Lung (tissue), 12 donors: Measurements from ENCODE around the gene ABCG2. TPM values are rescaled to one million over a fixed set of nuclear protein-coding genes. Genes with fewer than 3 reads are reported as not detected.

Source experiments
- ATAC-seq: fragments of 200-7000 bp; cut with Tn5 transposase; one replicate; pipeline ENCODE4 v1.9.1; 2020; ENCODE audit warnings: moderate number of reproducible peaks; ENCODE audit not compliant: insufficient read depth, low FRiP score
- DNase-seq, 3 donors: peaks; one replicate each; pipeline ENCODE4 v3.0.0-alpha.2; 2013 to 2017
- H3K27ac ChIP-seq, 2 donors: one replicate each; pipeline ENCODE4 v1.5.1; 2013; ENCODE audit warnings: mild to moderate bottlenecking in 2 of 2, moderate library complexity in 2 of 2, control low read depth in 1 of 2, inconsistent platforms in 1 of 2, low read depth in 1 of 2, low read length in 1 of 2
- H3K27me3 ChIP-seq, 3 donors: one replicate each; pipeline ENCODE4 v1.5.1; 2013; ENCODE audit warnings: low read length in 2 of 3; ENCODE audit not compliant: control insufficient read depth in 3 of 3, insufficient read depth in 3 of 3
- H3K36me3 ChIP-seq, 4 donors: one replicate each; pipeline ENCODE4 v1.5.1; 2013; ENCODE audit warnings: low read length in 4 of 4, mild to moderate bottlenecking in 1 of 4, moderate library complexity in 1 of 4; ENCODE audit not compliant: control insufficient read depth in 4 of 4, insufficient read depth in 4 of 4
- H3K4me1 ChIP-seq, 5 donors: one replicate each; pipeline ENCODE4 v1.5.1; 2013; ENCODE audit warnings: low read length in 5 of 5, mild to moderate bottlenecking in 2 of 5, moderate library complexity in 1 of 5; ENCODE audit not compliant: control insufficient read depth in 5 of 5, insufficient read depth in 5 of 5
- H3K4me3 ChIP-seq: one replicate; pipeline ENCODE4 v1.5.1; 2013; ENCODE audit warnings: mild to moderate bottlenecking, control low read depth, moderate library complexity
- H3K9ac ChIP-seq, 2 donors: one replicate each; pipeline ENCODE4 v1.5.1; 2013; ENCODE audit warnings: low read length in 2 of 2, control low read depth in 1 of 2; ENCODE audit not compliant: insufficient read depth in 1 of 2
- H3K9me3 ChIP-seq, 4 donors: one replicate each; pipeline ENCODE4 v1.5.1; 2013; ENCODE audit warnings: low read length in 3 of 4, mild to moderate bottlenecking in 1 of 4, moderate library complexity in 1 of 4; ENCODE audit not compliant: control insufficient read depth in 4 of 4, insufficient read depth in 3 of 4
- CTCF ChIP-seq: IDR thresholded peaks from 2 replicates; pipeline ENCODE4 v1.5.1; 2012; ENCODE audit warnings: mild to moderate bottlenecking; ENCODE audit errors: control extremely low read depth, extremely low read depth
- WGBS, 2 donors: extraction: QIAGEN DNeasy Blood & Tissue Kit; methylation state at CpG; one replicate each; pipeline ENCODE4 v1.1.7; 2013; 5-methylcytosine and 5-hydroxymethylcytosine counted together
- polyA plus RNA-seq, 2 donors: library from polyadenylated mRNA; stranded (reverse); fragments of 200-250 nt; gene quantifications; one replicate each; pipeline ENCODE4 v1.2.1, GENCODE V29; 2013
- total RNA-seq, 2 donors: library from RNA; depleted of rRNA in 1 of 2; stranded (reverse); fragments of >200 nt in 1 of 2; gene quantifications; one replicate each; pipeline ENCODE4 v1.2.1, GENCODE V29; 2014 to 2021
- donor health status: control.
- donor health status: control.
- donor health status: Bipolar disorder and iron deficiency.
- donor health status: healthy.
- donor health status: DM: yes; HTN: yes; CAD: no.

The ABCG2 gene
- total and polyA plus RNA-seq, 4 donors: 1.0 to 15.7 (median 3.3) TPM

DNA sequence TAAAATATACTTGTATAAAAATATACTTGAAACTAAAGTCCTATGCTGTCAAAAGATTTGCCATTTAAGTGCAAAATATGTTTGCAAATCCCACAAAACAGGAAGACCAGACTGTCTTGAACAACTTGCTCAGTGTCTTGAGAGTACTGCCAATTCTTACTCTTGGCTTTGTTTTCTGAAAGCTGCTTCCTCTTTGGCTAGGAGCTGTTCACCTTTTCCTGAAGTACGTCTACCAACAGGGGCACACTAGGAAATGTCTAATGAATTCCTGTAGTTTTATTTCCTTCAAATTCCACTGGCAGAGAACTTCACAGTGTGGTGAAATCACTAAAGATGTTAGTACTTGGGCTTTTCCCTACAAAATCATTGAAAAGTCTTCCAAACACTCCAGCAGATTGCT, 46.4 kb upstream of the ABCG2 start:
- no peaks in the 10 kb centered on the region for H3K9me3 ChIP-seq
- peaks cover 0 to 4% (median 0%) of the 10 kb centered on the region in 5 donors for H3K4me1 ChIP-seq
- H3K9ac ChIP-seq: no peak overlapping the region
- no peak overlapping the region for H3K4me3 ChIP-seq
- no peak overlapping the region for H3K27ac ChIP-seq
- H3K36me3 ChIP-seq: peaks cover 0 to 2% (median 0%) of the 10 kb centered on the region in 4 donors
- no peaks in the 10 kb centered on the region for H3K27me3 ChIP-seq
- DNase-seq (no peak), ATAC-seq (no peak)
- WGBS, 2 donors: 3 to 9% methylated on average over 1 of the region's 1 CpG
- TF ChIP-seq CTCF: no peak

DNA sequence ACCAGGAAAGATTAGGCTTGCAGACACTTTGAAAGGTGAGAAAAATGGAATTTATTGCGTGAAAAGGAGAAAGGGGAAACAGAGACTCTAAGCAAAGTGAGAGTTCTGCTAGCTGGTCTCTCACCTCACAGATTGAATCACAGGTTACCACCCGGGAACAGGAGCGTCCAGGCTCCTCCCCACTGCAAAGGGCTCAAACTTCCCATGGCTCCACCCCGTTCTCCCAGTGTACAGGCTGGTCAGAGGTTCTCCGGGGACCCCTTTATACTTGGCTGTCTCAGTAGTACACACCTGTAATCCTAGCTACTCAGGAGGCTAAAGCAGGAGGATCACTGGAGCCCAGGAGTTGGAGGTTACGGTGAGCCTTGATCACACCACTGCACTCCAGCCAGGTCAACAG, 44.0 kb upstream of the ABCG2 start:
- 84 to 89% methylated on average over 6 of the region's 6 CpGs for WGBS, 2 donors
- no peaks in the 10 kb centered on the region for H3K9me3 ChIP-seq
- no peak overlapping the region for H3K27ac ChIP-seq
- no peak overlapping the region for H3K4me3 ChIP-seq
- no peaks in the 10 kb centered on the region for H3K27me3 ChIP-seq
- TF ChIP-seq CTCF: no peak
- peaks cover 0 to 4% (median 0%) of the 10 kb centered on the region in 5 donors for H3K4me1 ChIP-seq
- ATAC-seq (no peak), DNase-seq (no peak)
- H3K36me3 ChIP-seq: peaks cover 0 to 2% (median 0%) of the 10 kb centered on the region in 4 donors
- H3K9ac ChIP-seq: no peak overlapping the region

- ATAC-seq: no peak
Measured at GRCh38 chr4:88200186-88200585, 41.7 kb upstream of the ABCG2 start.

More at GRCh38 chr4:88200186-88200585, 41.7 kb upstream of the ABCG2 start:
- no peak overlapping the region for H3K9ac ChIP-seq
- no peak for DNase-seq
- no peak overlapping the region for H3K4me3 ChIP-seq
- H3K27me3 ChIP-seq: no peaks in the 10 kb centered on the region
- H3K9me3 ChIP-seq: no peaks in the 10 kb centered on the region
- H3K36me3 ChIP-seq: peaks cover 0 to 2% (median 0%) of the 10 kb centered on the region in 4 donors
- H3K27ac ChIP-seq: no peak overlapping the region
- TF ChIP-seq CTCF: no peak
- 100% methylated on average over 1 of the region's 1 CpG for WGBS, 2 donors
- H3K4me1 ChIP-seq: peaks cover 0 to 4% (median 0%) of the 10 kb centered on the region in 5 donors
